Lower leg skin (tissue), 4 donors: ENCODE measurements around the gene NAT8L. TPM values are rescaled to one million over a fixed set of nuclear protein-coding genes. Genes with fewer than 3 reads are reported as not detected.

Experiments used
- DNase-seq, 2 donors: peaks; one replicate each; pipeline ENCODE4 v3.0.0-alpha.2; 2019; ENCODE audit warnings: low spot score in 2 of 2
- H3K4me3 ChIP-seq: fragments of 200-600 bp; sonication (generic); 2 replicates; pipeline ENCODE4 v1.5.1; 2017; ENCODE audit warnings: mild to moderate bottlenecking, low read depth; ENCODE audit not compliant: poor library complexity, severe bottlenecking
- POLR2A ChIP-seq, 2 donors: fragments of 450-650 bp; IDR thresholded peaks; one replicate each; pipeline ENCODE4 v1.6.1; 2016 to 2017; ENCODE audit warnings: antibody characterized with exemption in 2 of 2, mild to moderate bottlenecking in 1 of 2, moderate library complexity in 1 of 2
- WGBS, 2 donors: methylation state at CpG; one replicate each; pipeline ENCODE4 v1.1.5; 2018; 5-methylcytosine and 5-hydroxymethylcytosine counted together
- intact Hi-C: fragments of 100-400 bp; cut with DNase I; formaldehyde crosslinking; loops from one replicate; pipeline ENCODE4 v1.15.0; 2023; ENCODE audit warnings: low total_unique reads
- total RNA-seq, 4 donors: library from RNA; depleted of rRNA; stranded (reverse); fragments of >200 nt; gene quantifications; one replicate each; pipeline ENCODE4 v1.1.0, GENCODE V29; 2016
- TF ChIP-seq, protein P1 (sequence below), 3 donors: fragments of 450-650 bp; IDR thresholded peaks; one replicate each; pipeline ENCODE4 v1.5.1; 2016; ENCODE audit warnings: antibody characterized with exemption in 3 of 3, mild to moderate bottlenecking in 3 of 3, moderate library complexity in 2 of 3

The NAT8L gene
- total RNA-seq, 4 donors from 2014 or later: 0.39 to 1.4 (median 0.97) TPM

DNA sequence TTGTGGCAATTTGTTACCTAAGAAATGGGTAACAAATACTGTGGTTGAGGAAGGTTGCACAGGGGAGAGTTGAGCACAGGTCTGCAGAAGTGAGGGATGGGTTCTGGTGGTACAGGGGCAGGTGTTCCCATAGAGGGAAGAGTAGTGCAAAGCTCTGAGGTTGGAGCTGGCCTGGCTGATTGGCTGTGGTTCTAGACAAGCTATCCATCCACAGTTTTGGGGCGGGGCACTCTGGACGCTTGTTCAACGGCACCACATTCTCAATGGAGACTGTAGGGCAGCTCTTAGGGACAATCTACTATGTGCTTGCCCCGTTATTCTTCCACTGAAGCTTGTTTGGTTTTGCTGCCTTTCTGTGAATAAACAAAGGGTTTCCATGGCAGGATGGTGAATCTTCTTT, 35.4 kb downstream of the NAT8L start:
- 81 to 83% methylated on average over 4 of the region's 4 CpGs for WGBS, 2 donors
- peak in 1 of 2 donors; percentile 53 for DNase-seq
- no peak overlapping the region for H3K4me3 ChIP-seq
- intact Hi-C loops: no loop called here
- no peak for TF ChIP-seq POLR2A (IDR thresholded peaks at IDR 0.05)
- TF ChIP-seq, protein P1, sequence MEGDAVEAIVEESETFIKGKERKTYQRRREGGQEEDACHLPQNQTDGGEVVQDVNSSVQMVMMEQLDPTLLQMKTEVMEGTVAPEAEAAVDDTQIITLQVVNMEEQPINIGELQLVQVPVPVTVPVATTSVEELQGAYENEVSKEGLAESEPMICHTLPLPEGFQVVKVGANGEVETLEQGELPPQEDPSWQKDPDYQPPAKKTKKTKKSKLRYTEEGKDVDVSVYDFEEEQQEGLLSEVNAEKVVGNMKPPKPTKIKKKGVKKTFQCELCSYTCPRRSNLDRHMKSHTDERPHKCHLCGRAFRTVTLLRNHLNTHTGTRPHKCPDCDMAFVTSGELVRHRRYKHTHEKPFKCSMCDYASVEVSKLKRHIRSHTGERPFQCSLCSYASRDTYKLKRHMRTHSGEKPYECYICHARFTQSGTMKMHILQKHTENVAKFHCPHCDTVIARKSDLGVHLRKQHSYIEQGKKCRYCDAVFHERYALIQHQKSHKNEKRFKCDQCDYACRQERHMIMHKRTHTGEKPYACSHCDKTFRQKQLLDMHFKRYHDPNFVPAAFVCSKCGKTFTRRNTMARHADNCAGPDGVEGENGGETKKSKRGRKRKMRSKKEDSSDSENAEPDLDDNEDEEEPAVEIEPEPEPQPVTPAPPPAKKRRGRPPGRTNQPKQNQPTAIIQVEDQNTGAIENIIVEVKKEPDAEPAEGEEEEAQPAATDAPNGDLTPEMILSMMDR (IDR thresholded peaks at IDR 0.05): no peak

DNA sequence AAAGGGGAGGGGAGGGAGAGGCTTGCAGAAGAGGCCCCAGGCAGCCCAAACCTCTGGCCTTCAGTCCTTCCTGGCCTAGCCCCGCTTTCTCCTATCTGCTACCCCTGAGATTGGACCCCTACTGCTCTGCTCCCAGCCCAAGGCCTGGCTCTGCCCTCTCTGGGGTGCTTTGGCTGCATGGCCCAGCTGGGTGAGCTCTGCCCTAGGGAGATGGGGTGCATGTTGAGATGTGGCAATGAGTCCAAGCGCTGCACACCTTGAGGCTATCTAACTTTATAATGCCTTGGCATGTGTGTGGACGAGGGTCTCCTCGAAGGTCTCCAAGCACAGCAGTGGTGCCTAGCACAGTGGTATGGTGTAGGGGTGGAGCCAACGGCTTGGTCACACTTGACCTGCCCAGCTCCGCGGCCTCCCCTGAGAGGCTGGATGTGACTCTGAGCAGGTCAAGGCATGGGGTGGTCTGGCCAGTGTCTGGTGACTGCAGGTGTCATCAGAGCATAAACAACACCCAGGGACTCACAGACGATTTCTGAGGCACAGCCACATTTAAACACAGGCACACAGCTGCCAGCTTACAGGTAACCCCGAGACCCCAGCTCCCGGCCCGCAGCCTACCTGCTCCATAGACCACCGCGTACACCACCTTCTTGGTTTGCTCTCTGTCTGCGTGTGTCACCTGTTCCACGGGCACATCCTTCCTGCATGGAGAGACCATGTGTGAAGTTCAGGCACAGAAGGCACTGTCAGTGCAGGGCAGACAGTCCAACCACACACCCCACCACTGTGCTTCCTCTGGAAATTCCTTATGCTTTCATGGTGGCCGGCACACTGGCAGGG, 36.3 kb downstream of the NAT8L start:
- peak in 1 of 2 donors; percentile 58 for DNase-seq
- intact Hi-C loops: no loop called here
- no peak overlapping the region for H3K4me3 ChIP-seq
- WGBS, 2 donors: 93 to 96% methylated on average over 16 of the region's 16 CpGs
- TF ChIP-seq POLR2A (IDR thresholded peaks at IDR 0.05): no peak
- TF ChIP-seq, protein P1 (IDR thresholded peaks at IDR 0.05): no peak

DNA sequence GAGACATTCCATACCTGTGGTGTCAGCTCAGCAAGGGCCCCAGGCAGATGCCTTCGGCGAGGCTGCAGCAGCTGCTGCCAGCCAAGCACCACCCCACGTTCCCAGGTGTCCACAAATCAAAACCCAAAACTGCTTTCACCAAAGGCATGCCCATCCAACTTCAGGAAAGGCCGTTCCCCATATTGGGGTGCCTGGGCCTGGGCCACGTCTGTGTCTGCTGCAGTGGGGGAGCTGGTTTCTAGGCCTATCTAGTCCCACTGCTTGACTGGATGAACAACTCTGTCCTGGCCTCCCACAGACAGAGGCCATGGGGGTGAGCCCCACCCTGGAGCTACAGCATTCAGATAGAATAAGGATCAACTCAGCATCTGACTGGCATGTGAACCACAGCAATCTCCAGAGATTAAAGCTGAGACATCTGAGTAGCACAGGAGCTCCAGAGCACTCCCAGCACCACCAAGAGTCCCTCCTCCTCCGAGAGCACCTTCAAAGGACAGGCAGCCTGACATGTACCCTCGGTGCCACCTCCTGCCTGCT, 37.0 kb downstream of the NAT8L start:
- no peak for TF ChIP-seq POLR2A (IDR thresholded peaks at IDR 0.05)
- TF ChIP-seq, protein P1 (IDR thresholded peaks at IDR 0.05): no peak
- intact Hi-C loops: no loop called here
- 77 to 88% methylated on average over 7 of the region's 7 CpGs for WGBS, 2 donors
- peak in 1 of 2 donors; percentile 53 for DNase-seq
- H3K4me3 ChIP-seq: no peak overlapping the region

DNA sequence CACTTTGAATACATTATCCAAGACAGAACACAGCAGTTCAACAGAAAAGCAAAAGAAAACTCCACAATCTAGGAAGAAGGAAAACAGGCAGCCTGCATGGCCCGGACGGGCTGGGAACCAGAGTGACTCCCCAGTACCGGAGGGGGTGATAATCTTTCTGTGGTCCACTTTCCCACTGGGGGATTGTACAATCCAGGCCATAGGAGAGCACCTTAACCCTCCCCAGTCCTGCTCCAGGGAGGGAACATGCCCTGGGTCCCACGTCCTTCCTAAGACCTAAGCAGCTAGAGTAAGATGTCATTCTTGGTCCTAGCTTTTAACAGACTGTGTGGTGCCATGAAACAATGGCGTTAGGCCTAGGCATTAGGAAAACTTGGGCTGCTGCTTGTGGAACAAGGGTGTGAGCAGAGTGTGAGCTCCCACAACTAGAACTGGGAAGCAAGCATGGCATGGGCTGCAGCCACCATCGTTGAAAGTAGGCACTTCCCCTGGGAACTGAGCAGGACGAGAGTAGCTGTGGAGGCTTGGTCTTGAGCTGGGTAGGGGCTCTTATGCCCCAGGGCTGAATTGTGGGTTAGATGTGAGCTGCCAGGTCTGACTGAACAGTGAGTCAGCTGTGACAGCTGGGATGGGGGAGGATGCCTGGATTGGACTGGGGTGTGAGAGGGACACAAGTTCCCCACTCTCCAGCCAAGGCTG, 42.4 kb downstream of the NAT8L start:
- intact Hi-C loops: no loop called here
- TF ChIP-seq, protein P1 (IDR thresholded peaks at IDR 0.05): no peak
- TF ChIP-seq POLR2A (IDR thresholded peaks at IDR 0.05): no peak
- H3K4me3 ChIP-seq: no peak overlapping the region
- peak in 1 of 2 donors; percentile 68 for DNase-seq
- 84 to 90% methylated on average over 7 of the region's 7 CpGs for WGBS, 2 donors

DNA sequence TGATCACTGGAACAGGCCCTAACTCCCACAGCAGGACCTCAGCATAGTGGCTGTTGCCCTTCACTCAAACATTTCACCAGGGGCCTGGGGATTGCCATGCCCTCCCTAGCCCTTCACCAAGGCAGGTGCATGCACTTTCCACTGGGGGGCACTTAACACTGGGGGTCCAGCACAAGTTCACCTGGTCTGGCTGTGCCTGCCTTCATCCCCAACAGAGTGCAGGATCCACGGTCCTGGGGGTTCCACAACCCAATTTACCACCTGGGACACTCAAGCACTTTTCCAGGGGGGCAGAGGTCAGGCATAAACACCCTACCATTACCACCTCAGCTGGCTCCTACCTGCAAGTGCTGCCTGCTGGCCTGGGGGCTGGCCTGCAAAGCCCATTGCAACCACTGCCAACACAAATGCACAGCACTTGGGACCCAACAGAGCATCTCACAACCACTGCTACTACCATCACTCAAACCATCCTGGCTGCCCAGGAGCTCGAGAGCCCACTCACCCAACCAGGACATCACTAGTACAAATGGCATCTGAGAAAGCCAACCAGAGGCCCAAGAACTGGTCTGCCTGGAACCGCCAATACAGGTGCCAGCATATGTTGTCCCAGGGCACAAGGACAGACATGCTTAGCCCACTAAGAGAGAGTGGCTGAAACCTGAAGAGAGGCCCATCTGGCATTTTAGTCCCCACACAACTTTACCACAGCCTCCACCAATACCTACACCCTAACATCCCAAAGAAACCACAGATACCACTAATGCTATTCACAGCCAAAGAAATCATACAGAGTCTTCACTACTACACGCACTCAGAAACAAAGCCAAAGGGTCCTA, 43.1 kb downstream of the NAT8L start:
- intact Hi-C loops: no loop called here
- DNase-seq: peak in 1 of 2 donors; percentile 25
- WGBS, 2 donors: 73 to 82% methylated on average over 4 of the region's 4 CpGs
- TF ChIP-seq, protein P1 (IDR thresholded peaks at IDR 0.05): no peak
- no peak for TF ChIP-seq POLR2A (IDR thresholded peaks at IDR 0.05)
- H3K4me3 ChIP-seq: no peak overlapping the region
